GM03348 (cell line): ENCODE data around the gene MAL.

Experiments
- DNase-seq: peaks from one replicate; pipeline ENCODE4 v3.0.0; 2012; ENCODE audit warnings: low spot score

The MAL gene

DNA sequence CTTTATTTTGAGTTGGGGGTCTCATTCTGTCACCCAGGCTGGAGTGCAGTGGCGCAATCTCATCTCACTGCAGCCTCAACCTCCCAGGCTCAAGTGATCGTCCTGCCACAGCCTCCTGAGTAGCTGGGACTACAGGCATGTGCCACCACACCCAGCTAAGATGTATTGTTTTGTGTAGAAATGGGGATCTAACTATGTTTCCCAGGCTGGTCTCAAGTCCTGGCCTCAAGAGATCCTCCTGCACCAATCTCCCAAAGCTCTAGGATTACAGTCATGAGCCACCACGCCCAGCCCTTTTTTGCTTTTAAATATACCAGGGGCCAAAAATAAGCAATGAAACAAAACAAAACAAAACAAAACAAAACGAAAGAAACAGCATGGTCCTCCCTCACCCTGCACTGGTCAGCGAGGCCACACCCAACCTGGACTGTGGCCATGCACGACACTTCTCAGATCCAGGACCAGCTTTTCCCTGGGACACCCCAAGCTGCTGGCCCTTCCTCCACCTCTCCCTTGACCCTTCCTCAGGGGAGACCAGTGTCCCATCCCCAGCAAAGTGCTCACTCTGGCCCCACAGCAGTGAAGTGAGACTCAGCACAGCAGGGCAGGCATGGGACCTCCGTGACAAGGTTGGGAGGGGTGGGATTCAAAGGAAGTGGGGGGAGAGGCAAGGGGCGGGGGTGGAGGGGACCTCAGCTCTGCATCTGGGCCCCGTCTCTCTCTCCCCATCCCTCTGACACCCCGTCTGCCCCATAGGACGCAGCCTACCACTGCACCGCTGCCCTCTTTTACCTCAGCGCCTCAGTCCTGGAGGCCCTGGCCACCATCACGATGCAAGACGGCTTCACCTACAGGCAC lies 23.5 kb downstream of the MAL start:
- DNase-seq, result no peak

DNA sequence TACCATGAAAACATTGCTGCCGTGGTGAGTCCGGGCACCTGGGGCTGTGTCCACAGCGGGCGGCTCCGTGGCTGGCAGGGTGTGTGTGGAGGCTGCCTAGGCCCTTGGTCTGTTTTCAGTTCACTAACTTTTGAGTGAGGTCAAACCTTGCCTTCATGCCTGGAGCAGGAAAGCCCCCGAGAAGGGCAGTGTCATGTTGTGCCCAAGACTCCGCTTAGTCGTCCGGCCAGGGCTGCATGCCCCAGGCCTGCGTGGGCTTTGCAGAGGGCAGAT lies 24.1 kb downstream of the MAL start:
- no peak for DNase-seq

DNA sequence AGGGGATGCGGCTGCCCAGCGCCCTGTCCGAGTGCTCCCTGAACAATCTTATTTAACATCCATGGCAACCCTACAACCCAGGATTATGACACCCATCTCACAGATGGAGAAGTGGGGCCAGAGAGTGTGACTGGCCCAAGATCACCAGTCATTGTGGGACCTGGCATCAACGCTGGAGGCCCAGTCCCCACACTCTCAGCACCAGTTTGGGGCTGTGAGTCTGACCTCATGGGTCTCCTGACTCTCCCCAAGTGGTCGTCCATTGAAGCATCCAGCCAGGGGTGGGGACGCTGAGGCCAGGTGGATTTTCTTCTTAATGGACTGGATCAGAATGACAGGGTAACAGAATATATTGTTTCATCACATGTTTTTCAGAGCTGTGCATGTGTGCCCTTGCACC lies 24.5 kb downstream of the MAL start:
- no peak for DNase-seq

DNA sequence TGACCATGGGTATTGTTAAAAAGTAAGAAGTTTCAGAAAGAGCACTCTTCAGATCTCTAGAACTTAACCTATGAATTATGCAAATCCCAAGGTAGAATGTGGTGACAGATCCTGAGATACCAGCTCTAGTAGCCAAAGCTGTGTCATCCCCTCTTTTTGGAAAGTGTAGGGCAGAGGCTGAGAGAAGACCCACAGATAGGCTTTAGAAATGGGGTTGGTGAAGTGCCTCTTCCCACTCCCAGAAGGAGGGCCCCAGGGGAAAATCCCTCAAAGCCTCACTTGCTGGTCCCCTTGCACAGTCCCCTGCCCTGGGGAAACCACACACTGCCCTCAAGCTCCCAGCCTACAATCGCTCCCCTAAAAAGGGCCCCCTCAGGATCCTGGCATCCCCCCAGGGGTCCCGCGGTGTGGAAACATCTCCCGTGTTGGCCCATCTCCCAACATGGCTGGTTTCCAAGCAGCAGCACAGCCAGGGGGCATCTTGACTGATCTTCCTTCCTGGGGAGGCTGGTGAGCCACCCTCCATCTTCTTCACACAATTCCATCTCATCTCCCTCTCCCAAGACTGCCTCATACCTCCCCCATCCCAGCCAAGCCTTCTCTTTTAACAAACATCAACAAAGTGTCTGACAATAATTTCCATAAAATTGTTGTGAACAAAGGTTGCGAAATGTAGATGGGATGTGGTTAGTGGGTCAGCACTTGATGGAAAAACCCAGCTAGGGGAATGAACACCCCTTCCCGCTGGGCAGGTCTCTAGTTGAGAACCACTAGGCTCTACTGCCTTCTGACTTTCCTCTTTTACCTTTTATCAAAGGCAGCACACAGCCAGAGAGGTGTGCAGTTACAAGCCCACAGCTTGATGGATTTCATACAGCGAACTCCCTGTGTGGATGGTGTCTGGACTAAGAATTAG lies 25.1 kb downstream of the MAL start:
- DNase-seq, result no peak

DNA sequence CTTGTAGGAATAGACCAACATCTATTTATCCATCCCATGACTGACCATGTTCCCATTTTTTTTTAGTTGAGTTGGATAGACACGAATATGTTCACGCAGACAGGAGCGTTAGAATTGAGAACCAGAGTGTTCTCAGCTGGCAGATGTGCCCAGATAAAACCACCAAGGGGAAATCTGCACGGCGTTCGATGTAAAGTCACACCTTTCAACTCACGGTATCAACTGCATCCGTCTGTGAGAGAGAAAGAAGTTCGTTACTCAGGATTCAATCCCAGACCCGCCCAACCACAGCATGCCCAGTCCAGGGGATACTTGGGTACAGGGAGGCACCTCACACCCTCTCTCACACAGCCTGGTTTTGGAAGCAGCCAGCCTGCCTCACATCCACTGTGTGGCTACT lies 26.1 kb downstream of the MAL start:
- no peak for DNase-seq

DNA sequence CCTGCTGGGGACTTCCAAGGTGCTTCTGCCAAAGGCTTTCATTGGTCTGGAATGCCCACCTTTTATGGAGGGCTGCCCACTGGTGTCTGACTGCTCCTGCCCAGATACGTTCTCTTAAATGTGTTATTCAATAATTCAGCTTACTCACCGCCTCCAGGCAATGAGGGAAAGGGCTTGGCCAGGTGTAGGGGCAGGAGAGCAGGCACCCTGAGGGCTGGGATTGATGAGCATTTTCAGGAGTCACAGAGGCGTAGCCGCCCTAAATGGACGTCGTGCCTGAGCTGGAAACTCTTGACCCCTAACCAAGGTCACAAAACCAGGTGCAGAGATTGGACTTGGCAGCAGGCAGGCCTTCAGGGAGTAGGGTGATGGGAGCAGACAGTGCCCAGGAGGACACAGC lies 26.8 kb downstream of the MAL start:
- no peak for DNase-seq

DNA sequence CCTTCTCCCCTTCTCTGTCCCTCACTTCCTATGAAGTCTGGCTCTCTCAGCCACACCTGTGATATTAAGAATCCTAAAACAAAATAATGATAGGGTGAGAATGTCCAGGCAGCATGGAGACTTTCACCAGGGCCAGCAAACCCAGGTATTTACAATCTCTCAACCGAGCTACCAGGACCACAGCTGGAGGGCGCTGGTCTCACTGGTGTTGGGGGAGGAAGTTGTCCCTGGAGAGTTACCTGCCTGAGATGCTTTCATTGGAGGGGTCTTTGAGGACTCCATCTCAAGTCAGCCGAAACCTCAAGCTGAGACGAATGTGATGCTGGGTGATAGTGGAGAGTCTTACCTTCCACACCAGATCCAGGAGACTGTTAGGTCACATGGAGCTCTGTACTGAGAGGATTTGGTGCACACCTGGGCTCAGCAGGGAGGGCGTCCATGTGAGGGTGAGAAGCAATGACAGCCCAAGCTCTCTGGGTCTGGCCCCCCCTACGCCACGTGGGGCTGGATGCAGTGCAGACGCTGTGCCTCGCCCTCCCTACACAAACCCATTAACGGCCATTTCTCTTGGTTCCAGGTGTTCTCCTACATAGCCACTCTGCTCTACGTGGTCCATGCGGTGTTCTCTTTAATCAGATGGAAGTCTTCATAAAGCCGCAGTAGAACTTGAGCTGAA lies 27.4 kb downstream of the MAL start:
- DNase-seq, result no peak

DNA sequence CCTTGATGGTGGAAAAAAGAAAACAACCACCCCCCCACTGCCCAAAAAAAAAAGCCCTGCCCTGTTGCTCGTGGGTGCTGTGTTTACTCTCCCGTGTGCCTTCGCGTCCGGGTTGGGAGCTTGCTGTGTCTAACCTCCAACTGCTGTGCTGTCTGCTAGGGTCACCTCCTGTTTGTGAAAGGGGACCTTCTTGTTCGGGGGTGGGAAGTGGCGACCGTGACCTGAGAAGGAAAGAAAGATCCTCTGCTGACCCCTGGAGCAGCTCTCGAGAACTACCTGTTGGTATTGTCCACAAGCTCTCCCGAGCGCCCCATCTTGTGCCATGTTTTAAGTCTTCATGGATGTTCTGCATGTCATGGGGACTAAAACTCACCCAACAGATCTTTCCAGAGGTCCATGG lies 28.0 kb downstream of the MAL start:
- no peak for DNase-seq

DNA sequence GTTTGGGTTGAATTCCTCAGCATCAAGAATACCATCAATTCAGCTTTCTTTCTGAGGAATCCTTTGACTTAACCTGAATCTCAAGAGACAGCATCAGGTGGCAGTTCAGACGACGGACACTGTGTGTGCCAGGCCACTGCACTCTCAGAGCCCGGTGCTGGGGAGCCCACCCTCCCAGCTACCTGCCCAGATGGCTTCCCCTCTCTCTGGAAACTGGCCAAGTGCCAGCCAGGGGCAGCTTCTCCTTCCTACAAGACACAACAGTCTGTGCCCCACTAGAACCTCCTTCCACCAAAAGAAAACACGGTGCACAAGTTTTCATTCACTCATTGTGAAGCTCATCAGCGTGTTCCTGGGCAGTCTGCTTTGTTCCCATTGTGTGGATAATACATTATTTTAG lies 28.5 kb downstream of the MAL start:
- DNase-seq, result no peak

DNA sequence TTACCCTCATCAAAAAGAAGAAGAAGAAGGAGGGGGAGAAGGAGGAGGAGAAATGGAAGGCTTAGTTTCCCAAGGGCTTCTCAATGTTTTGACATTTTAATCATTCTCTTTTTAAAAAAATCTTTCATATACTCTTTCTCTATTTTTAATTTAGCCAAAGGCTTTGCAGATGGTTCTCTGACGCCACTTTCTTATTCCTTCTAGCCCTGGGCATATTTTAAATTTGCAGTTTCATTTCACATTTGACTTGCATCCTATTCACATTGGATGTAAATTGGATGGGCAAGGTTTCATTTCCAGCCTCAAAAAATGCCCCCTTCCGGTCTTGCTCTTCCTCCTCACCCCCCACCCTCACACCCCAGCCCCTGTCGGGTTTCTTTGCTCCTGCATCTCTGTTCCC lies 29.8 kb downstream of the MAL start:
- DNase-seq, result no peak

DNA sequence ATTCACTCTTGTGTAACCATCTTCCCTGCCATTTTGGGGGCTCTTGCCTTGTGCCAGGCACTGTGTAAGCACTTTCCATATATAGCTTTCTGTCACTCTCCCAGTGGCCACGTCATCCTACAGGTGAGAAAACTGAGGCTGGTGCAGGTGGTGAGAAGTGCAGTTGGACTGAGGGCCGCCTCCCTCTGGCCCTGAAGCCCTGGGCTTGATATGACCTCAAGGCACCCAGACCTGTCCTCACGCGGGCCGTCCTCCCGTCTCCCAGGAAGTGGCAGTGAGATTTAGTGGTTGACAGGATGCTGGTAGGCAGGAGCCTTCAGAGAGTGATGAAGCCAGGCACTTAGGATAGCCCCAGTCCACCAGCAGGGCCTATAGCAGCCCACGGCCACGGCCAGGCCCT lies 30.5 kb downstream of the MAL start:
- DNase-seq, result no peak

DNA sequence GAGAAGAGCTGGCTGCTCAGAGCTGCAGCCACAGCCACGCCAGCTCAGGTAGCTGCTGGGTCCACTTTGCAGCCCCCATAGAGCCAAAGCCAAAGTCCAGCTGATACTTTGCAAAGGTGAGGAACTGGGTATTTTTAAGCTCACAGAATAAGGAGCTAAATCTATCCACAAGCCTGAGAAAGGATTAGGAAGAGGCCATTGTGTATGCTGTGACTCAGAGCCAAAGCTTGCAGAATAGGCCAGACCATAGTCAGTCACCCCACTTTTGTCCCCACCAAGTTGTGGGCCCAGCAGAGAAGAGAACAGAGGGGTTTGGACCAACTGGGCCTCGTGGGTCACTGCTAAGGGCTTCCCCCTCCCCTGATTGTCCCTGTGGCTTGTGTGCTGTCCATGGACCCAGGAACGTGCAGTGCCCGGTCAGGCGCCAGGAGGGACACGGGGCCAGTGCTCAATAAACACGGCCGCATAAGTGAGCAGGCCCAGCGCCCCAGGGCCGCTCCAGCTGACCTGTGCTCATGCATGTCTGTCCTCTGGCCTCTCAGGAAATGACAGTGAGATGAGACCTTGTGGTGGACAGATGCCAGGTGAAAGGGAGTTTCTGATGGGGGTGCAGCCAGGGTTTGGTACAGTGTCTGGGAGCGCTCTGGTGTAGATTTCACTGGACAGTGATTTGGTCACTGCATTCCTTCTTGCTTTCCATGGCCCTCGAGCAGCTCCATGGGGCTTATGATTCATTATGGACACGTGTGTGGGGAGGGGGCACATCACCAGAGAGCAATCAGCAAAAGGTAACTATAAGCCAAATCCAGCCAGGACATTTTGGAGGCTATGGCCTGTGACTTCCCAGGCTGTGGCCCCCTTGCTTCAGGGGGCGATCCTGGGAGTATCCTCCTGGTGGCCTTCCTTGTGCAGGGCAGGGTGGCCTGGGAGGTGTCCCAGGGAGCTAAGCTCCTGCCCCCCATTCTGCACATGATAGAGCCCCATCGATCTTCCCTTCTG lies 31.3 kb downstream of the MAL start:
- no peak for DNase-seq

DNA sequence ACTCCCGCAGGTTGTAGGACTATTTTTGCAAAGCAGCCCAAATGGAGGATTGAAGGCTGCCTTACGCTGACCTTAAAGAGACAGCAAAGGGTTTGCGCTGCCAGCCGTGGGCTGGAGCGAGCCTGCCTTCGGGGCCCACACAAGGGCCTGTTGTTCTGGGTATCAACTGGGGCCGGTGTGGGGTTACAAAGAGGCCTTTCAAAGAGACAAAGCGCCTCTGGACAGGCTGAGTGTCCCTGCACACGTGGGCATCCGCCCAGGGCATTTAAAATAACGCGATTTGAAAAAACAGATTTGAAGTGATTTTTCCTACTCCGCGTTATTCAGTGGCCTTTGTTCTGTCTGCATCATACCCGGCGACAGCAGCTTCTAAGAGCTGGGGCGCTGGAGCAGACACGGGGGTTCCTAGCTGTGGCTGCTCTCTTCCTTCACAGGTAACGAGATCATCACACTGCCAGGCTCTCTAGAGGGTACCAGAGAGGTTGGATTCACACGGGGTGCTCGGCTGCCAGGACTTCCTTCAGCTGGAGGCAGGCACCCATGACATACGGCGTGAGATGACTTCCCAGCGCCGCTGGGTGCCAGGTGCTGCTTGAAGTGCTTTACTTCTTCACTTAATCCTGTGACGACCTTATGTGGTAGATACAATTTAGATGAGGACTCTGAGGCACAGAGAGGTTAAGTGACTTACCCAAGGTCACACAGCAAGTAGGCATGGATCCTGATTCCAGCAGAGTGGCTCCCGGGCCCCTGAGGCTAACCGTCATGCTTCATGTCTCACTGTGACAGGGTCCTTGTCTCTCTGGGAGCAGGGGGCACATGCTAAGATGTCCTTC lies 32.2 kb downstream of the MAL start:
- no peak for DNase-seq

DNA sequence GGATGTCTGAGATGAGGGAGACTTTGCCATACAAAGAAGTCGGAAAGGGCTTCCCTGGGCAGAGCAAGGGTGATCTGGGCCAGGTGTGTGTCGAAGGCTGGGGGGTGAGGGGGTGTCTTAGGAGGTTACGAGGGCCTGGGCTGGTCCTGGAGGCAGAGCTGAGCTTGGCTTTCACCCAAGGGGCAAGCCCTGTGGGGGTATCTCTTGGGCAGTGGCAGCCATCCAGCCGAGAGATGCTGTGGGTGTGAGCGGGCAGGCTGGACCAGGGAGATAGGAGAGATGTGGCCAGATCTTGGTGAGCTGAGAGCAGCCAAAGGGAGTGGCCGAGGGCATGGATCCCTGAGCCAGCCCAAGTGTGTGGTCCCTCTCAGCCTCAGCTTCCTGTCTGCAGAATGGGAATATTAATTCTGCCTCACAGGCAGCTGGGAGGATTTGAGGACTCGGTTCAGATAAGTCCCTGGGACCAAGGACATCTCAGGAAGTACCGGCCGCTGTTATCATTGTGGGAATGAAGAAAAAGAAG lies 33.0 kb downstream of the MAL start:
- no peak for DNase-seq

DNA sequence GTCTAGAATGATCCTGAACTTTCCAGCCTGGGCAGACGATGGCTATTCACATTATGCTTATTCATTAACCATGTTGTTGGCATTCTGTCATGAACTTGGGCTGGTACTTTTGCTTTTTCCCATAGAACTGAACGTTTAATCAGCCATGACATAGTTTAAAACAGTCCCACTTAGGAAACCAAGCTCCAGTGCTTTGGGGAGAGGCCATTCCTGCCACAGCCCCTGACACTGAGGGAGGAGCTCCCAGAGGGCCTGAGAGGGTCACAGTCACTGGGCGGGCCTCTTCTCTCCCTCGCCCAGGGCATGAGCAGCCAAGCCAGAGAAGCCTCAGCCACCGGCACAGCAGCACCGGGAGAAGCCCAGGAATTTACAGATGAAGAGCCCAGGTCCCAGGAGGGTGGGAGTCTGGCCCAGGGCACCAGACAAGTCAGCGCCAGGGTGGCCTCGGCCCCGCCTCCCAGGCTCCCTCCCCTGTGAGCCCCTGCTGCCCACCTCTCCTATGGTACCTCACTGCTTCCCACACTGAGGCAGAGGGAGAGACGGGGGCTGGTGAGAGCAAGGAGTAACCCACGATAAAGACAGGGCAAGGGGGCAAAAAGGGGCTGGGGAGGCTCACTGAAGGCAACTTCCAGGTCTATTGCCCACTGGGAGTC lies 33.6 kb downstream of the MAL start:
- no peak for DNase-seq

DNA sequence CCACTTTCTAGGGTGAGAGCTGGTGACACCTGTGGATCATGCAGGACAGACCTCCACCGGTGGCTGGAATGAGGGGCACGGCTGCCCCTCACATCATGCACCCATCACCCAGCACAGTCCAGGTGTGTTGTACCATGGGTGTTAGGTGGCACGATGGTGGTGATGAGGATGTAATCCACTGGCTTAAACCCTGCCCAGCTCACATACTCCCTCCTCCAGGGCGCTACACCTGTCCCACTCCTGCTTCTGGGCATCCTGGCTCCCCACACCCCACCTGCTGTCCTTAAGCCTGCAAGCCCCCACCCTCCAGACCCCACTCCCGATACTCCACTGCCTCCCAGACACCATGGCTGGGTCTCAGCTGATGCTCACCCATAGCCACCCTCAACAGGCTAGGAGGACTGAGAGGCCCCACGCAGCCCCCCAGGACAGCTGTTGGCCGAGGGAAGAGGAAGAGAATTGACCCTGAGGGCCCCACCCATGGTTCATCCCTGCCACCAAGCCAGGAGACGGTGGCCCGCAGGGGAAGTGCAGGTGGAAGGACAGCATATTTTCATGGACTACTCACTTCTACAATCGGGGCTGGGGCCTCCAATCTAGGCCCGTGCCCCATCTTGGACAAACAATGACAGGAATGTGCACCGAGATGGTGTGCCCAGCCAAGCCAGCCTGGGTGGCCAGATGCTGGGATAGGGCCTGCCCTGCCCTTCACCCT lies 34.3 kb downstream of the MAL start:
- no peak for DNase-seq

DNA sequence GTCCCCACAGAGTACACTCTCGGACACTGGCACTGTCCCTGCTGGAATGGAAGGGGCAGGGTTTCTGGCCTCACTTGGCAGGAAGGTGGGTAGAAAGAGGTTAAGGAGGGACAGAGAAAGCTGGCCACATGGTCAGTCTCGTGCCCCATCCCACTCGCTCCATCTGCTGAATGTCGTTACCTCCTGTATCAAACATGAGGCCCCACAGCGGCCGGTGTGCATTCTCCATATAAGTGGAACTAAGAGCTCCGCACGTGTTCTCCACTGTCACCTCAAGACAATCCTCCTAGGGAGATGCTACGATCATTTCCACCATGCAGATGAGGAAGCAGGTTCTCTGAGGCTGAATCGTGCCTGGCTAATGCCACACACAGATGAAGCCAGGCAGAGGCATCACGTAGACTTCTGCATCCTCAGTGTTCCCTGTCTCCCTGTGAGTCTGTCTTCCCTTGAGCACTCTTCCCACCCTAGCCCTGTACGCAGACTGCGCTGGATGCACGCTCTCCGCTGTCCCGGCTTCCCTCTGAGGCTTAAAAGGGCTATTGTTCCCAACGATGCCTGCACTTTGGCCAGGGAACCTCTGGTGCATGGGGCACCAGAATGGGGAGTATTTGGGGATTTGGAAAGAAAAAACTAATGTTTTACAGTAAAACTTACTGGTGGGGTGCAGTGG lies 35.1 kb downstream of the MAL start:
- no peak for DNase-seq

DNA sequence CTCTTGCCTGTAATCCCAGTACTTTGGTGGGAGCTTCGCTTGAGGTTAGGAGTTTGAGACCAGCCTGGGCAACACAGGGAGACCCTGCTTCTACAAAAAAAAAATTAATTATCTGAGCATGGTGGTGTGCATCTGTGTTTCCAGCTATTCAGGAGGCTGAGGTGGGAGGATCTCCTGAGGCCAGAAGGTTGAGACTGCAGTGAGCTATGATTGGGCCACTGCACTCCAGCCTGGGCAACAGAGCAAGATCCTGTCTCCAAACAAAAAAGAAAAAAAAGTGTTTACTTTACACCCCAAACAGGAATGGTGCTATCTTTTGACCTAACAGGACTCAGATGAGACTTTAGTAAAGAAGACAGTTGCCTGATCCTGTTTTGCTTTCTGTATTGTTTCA lies 35.6 kb downstream of the MAL start:
- no peak for DNase-seq
